DMS153 (cell line): ENCODE results near the gene TBCA.
"Not testable (repeated sequence)": the region's sequence is repeated elsewhere in the genome, so short reads cannot be mapped to it uniquely, and the experiment has no call there.

Experiments used
- DNase-seq: peaks from one replicate; lab custom pipeline; 2025; lab: John Stamatoyannopoulos, UW

The TBCA gene

DNA sequence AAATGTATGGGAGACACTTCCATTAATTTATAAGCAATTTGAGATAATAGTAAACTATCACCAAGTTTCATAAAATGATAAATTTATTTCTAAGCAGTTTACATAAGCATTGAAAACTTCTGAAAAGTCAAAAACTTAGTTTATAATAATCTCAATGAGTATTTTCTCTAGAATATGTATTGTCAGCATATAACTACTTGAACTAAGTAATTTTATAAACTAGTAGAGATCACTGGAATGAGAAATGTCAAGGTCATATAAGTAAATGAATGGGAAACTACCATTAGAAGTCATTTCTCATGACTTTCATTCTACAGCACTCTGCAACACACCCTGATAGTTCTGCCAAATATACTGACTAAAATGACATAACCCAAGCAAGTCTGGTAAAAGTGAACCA is 3.4 kb downstream of the TBCA start:
- no peak for DNase-seq

DNA sequence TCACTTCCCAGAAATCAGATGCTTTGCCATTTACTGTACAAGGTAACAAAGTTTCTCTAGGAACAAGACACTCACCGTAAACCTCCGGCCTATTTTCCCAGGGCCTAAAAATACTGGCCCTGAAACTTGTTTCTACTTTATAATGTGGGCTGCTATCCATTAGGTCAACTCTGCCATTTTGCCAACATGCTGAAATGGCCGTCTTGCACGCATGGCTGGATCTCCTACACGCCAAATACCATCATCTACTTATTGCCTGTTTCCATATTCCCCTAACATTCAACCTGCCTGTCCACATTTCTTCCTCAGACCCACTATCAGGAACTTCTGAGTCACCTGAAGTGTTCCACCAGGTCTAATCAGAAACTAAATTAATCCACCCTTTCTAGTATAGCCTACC is 4.7 kb downstream of the TBCA start:
- no peak for DNase-seq

DNA sequence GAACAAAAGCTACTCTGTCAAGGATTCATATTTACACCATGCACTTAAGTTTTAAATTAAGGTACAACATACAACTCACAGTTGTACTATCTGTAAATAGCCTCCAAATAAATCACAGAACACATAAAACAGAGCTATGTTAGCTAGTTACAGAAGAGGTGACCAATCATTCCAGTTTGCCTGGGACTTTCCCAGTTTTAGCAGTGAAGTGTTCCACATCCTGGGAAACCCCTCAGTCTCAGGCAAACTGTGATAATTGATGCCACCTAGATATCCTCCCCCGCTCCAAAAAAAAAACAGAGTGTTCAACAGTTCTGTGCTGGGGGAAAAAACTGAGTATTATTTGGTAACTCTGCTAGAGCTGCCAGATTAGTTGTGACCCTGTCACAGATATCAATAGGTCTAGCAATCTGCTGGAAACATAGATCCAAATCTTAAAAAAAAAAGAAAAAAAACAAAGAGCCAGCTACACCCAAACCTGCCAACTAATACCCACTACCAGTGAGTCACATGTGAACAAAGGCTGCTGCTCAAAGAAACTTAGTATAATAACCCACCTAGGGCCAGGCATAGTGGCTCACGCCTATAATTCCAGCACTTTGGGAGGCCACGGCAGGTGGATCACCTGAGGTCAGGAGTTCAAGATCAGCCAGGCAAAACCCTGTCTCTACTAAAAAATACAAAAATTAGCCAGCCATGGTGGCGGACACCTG is 5.7 kb downstream of the TBCA start:
- no peak for DNase-seq

DNA sequence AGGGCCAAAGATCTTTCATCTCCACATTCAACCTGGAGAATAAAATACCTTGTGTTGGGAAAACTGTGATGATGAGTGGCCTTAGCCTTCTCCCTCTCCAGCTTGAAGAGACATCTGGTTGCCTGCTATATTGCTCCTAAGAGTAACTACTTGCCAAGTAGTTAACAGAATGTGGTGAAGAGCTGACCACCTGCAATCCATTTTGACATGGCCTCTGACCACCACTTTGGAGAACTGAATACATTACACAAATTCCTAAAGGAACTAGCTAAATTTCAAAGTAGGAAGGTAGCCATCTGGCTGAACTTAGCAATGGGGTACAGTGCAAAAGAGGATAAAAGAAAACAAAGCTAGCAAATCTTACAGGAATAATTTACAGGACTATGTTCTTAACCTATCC is 7.2 kb downstream of the TBCA start:
- no peak for DNase-seq

DNA sequence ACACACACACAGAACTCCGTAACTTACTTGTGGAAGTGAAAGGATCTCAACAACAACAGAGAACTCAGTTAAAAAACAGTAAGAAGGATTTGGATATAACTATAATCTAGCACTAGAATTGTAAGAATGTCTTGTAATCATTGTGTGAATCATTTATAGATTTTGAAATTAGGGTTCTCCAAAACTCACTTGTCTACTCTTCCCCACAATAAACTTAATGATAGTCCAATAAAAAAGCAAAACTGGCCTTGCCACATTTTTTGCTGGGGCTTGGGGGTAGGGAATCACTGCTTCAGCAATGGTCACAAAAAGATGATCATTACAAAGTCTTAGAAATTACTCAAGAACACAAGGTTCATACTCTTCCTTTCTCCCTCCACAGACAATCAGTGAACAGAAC is 8.8 kb downstream of the TBCA start:
- no peak for DNase-seq

DNA sequence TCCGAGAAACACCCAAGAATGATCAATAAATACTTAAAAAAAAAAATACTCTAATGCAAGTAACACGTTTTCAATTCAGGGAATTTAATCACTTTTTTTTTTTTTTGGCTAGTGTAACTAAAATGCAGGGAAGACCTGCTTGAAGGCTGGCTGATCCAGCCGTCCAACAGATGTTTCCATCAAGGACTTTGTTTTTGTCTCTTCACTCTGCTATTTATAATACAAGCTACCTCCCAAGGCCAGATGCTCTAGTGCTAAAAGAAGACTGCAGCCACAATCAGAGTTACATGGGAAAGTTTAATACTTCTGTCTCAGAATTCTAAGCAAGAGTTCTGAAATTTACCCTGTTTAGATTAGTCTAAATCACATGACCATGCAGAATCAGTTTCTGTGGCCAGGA is 14.5 kb downstream of the TBCA start:
- no peak for DNase-seq

DNA sequence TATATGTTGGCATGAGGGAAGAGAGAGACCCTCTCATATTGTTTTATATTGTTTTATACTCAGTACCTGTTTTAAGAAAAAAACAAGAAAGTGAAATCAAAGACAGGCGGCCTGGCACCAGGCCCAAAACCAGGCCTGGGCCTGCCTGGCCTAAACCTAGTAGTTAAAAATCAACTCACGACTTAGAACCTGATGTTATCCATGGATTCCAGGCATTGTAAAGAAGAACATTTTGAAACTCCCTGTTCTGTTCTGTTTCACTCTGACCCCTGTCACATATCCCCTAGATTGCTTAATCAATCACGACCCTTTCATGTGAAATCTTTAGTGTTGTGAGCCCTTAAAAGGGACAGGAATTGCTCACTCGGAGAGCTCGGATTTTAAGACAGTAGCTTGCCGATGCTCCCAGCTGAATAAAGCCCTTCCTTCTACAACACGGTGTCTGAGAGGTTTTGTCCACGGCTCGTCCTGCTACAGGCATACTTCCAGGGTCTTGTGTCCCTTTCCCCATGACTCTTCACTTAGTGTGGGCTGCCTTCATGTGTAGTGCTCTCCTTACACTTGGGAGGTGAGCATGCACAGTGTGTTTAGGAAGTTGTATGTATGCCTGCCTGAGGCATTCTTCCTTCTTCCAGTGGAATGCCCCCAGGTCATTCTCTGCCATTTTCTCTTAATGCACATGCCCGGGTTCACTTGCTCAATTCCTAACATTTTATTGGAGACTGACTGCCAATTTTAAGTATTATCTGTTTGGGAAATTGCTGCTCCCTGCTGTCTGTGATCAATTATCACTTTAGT is 17.8 kb downstream of the TBCA start:
- no peak for DNase-seq

DNA sequence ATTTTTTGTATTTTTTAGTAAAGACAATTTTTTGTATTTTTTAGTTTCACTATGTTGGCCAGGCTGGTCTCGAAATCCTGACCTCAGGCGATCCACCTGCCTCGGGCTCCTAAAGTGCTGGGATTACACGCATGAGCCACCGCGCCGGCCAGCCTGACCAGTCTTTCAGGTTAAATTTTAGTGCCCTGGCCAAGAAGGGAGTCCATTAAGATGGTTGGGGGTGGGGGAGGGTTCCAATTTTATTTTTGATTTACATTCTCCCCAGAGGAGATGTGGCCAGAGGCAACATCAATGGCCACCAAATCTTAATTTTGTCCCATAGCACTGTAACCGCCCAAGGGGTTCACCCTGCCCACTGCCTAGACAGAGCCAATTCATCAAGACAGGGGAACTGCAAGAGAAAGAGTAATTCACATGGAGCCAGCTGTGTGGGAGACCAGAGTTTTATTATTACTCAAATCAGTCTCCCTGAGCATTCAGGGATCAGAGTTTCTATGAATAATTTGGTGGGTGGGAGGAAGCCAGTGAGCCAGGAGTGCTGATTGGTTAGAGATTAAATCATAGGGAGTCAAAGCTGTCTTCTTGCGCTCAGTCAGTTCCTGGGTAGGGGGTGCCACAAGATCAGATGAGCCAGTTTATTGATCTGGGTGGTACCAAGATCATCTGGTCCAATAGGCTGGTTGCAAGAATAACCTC is 24.7 kb downstream of the TBCA start:
- no peak for DNase-seq

DNA sequence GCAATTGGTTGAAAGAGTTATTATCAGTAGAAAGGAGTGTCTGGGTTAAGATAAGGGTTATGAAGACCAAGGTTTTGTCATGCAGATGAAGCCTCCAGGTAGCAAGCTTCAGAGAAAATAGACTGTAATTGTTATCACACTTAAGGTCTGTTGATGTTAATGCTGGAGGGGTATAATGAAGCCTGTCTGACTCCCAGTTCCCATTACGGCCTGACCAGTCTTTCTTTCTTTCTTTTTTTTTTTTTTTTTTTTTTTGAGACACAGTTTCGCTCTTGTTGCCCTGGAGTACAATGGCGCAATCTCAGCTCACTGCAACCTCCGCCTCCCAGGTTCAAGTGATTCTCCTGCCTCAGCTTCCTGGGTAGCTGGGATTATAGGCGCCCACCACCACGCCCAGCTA is 25.2 kb downstream of the TBCA start:
- DNase-seq: not testable (repeated sequence)

DNA sequence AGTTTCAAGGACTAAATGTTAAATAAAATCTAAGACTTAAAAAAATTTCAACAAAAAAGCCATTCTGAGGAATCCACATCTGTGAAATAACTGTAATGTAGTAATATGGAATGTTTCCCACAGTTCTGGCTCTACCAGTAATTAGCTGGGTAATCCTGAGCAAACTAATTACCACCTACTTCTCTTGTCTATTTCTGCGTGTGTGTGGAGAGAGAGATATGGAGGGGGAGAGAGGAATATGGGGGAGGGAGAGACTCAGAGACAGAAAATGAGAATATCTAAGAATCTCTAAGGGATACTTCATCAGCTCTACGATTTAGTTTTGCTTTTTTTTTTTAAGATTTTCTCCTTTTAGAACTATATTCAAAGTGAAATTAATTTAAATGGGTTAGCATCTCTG is 28.0 kb downstream of the TBCA start:
- no peak for DNase-seq

DNA sequence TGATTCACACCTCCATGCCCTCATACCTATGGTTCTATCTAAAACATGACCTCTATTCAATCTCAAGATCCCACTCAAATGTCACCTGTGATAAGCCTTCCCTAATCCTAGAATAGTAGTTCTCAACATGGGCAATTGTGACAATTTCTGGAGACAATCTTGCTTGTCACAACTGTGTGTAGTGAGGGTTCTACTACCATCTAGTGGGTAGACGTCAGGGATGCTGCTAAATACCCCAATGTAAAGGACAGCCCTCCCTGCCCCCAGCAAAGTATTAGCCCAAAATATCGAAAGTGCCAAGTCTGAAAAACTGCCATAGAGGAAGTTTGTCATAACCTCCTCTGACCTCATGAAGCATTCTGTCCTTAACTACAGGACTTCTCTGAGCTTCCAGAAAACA is 32.0 kb downstream of the TBCA start:
- DNase-seq: no peak

DNA sequence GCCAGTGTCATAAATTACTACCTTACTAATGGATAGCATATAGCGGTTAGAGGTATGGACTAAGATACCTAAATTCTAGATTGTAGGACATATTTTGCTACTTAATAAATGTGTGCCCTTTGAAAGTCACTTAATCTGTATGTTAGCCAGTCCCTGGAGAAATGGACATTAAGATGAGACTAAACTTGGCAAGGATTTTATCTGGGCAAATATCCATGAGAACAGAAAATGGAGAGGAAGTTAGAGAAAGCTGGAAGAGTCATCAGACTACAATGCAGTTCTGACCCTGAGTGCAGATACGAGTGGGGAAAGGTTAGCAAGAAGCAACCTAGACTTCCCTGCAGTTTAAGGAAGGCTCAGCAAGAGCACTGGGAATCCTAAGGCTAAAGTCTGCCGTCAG is 33.0 kb downstream of the TBCA start:
- no peak for DNase-seq

DNA sequence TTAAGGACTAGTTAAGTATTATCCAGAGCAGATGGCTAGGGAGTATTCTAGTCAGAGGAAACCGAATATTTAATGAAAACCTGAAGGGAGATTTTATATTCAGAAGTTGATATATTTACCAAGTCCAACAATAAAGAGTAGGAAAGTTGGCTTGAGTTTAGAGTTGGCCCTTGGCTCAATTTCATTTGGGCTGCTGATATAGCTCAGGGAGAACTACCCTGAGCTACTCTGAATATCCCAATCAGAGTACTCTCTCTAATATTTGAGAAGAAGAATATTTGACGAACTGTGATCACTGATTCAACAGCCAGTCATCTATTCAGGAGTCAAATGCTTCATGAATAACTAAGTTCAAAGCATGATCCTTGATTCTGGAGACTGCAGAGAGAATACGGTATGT is 34.5 kb downstream of the TBCA start:
- no peak for DNase-seq

DNA sequence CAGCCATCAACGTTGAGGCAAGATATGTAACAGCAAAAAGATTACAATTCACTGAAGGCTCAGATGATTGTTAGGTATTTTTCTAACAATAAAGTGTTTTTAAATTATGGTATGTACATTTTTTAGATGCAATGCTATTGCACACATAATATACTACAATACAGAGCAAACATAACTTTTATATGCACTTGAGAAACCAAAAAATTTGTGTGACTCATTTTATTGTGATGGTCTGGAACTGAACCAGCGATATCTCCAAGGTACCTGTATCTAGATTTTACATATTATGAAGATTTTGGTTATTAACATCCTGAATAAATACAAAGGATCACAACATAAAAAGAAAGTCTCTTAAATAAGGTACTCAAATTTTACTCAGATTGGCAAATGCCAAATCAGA is 41.3 kb downstream of the TBCA start:
- no peak for DNase-seq

DNA sequence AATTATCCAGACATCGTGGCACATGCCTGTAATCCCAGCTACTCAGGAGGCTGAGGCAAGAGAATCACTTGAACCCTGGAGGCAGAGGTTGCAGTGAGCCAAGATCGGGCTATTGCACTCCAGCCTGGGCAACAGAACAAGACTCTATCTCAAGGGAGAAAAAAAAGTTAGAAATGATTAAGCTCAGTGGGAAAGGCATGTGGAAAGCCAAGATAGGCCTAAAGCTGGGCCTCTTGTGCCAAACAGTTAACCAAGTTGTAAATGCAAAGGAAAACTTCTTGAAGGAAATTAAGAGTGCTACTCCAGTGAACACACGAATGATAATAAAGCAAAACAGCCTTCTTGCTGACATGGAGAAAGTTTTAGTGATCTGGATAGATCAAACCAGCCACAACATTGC is 43.0 kb downstream of the TBCA start:
- no peak for DNase-seq

DNA sequence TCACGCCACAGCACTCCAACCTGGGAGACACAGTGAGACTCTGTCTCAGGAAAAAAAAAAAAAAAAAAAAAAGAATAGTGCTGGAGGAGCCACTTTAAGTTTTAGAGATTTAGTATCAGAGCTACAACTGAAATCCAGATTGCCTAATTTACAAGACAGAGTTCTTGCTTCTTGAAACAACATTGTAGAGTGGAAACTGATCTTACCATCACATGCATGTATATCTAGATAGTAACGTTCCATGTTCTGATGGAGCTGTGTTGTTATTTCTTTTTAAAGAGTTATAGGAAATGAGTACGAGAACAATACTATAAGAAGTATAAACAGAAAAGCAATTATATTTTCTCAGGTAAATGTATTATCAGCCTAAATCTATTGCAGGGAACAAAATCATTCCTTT is 48.9 kb downstream of the TBCA start:
- DNase-seq: no peak

DNA sequence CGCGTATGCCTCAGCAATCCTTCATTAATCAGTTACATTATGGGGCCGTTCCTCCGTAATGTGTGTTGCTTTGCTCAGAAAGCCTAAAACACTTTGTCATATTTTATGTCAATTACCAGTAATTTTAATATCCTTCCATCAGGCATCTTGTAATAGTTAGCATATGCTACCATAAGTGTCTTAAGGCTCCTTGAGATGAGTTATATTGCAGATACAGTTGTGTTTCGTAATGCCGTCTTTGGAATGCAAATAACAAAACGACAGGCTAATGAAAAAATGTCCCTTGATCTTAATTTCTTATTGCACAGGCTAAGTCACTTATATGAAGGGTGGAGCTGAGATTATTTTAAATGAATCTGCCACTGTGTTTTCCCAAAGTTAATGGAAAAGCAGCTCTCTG is 50.5 kb downstream of the TBCA start:
- DNase-seq: no peak

DNA sequence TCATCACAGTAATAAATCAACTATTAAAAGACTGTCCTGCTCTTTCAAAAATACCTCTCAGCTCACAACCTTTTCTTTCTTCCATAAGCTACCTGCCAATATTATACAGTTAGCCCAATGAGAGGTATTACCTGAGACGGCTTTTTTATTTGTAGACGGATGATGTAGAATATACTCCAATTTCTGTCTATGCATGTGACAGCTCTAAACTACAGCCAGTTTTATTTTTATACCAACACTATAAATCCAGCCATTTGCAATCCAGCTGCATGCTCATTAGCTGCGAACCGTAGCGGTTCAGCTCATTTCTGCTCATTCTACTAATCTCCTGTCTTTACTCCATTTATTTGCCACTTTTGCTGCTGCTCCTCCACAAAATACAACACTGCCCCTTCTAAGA is 51.2 kb downstream of the TBCA start:
- no peak for DNase-seq

DNA sequence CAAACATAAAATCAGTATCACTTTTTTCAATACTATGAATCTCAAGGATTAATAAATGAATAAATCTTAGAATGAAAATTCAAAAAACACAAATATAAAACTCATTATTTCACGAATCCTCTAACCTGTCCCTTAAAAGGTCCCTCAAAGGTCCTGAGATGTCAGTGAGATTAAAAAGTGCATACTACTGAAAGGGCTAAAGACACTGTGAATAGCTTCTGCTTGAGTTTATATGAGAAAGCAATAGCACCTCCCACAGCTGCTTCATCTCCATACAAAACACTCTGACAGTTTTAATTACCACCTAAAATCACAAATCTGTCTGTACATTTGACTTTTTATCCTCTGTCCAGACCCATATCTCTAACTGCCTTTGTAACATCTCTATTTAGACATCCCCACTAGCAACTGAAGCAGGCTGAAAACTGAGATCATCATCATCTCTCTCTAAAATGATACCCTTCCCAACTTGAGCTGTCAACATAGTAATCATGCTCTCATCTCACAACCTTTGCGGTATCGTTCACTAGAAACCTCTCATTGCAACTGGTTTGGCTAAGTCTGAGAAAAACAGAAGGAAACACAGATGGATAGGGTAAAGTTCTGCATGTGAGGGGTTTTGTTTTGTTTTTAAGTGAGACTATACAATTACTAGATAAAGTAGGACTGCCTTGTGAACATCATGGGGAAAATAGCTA is 56.3 kb downstream of the TBCA start:
- no peak for DNase-seq

DNA sequence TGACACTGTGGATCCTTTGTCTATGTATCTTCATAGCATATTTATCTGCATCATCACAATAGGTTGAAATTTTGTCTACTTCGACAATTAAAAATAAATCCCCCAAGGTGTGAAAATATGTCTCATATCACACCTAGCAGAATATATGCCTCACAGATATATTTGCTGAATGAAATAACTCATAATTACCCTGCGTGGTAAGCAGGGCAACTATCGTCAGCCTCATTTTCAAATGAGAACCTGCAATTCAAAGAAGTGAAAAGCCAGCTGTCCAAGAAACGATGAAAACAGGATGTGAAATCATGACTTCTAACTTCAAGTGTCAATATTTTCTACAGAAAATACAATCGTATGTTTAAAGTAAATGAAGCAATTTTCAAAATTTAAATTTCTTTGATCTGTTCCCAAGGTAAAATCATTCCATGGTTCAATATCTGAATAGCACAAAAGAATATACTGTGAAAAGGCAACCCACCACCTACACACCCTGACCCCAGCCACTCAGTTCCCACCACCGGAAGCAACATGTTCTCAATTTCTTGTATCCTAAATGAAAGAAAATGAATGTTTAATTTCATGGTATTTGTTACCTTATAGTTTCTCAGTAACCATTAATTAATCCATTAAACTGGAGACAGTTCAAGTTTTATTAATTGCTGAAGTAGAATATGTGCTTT is 57.1 kb downstream of the TBCA start:
- DNase-seq: no peak

DNA sequence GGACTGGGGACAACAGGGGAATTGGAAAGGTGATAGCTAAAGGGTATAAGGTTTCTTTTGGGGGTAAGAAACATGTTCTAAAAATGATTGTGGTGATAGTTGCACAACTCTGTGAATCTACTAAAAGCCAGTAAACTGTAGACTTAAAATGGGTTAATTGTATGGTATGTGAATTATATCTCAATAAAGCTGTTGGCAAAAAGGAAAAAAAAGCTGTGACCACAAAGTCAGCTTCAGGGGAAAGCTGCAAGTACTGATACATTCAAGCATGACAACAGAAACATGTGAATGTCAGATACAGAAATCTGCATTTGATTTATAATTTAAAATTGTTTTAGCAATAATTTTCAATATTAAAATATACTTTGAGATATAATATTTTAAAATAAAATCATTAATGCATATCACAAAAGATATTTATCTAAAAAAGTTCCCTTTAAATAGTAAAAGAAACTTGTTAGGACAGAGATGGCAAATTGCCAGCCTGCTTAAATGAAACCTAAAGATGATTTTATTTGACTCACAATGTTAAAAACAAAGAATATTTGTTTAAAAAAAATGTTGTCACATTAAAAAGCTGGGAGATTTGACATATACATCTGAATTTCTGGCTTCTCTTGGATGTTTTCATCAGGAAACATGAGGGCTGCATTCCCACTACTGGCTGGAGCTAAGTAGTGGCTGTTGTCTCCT is 66.0 kb downstream of the TBCA start:
- DNase-seq: no peak
